Skeletal muscle satellite cell (primary cell): Measurements from ENCODE around the gene C1orf105. TPM values are rescaled to one million over a fixed set of nuclear protein-coding genes. Genes with fewer than 3 reads are reported as not detected.
"Not testable (repeated sequence)": the region's sequence is repeated elsewhere in the genome, so short reads cannot be mapped to it uniquely, and the experiment has no call there.

Experiments
- H3K27me3 ChIP-seq: 2 replicates; pipeline ENCODE4 v1.7.0; 2013; ENCODE audit warnings: low read length; ENCODE audit not compliant: control insufficient read depth, insufficient read depth
- H3K36me3 ChIP-seq: 2 replicates; pipeline ENCODE4 v1.7.0; 2013; ENCODE audit warnings: mild to moderate bottlenecking, control low read depth, low read length; ENCODE audit not compliant: insufficient read depth
- H3K4me1 ChIP-seq: 2 replicates; pipeline ENCODE4 v1.7.0; 2013; ENCODE audit warnings: low read length; ENCODE audit not compliant: control insufficient read depth, insufficient read depth
- H3K4me2 ChIP-seq: 2 replicates; pipeline ENCODE4 v1.7.0; 2013; ENCODE audit warnings: mild to moderate bottlenecking, low read length
- H3K4me3 ChIP-seq: 2 replicates; pipeline ENCODE4 v1.7.0; 2013; ENCODE audit warnings: low read length
- H3K9ac ChIP-seq: 2 replicates; pipeline ENCODE4 v1.7.0; 2013; ENCODE audit warnings: mild to moderate bottlenecking, low read depth, low read length, moderate library complexity
- H3K9me3 ChIP-seq: replicated peaks from 2 replicates; pipeline ENCODE4 v1.7.0; 2013; ENCODE audit warnings: mild to moderate bottlenecking, control low read depth, low read length
- total RNA-seq: library from RNA; depleted of rRNA; stranded (reverse); fragments of >200 nt; gene quantifications from 2 replicates; pipeline ENCODE4 v1.2.3, GENCODE V29; 2012; rRNA removed

C1orf105 gene
- total RNA-seq = not detected in 2 replicates

- Histone ChIP-seq H3K9me3 (no peaks in the 10 kb centered on the region), H3K36me3 (no peaks in the 10 kb centered on the region), H3K4me2 (no peak within 1 kb of the TSS), H3K4me3 (no peak within 1 kb of the TSS), H3K9ac (no peak within 1 kb of the TSS), H3K27me3 (no peaks in the 10 kb centered on the region), H3K4me1 (no peaks in the 10 kb centered on the region)
These were observed at the start of gene C1orf105 for GRCh38 chr1:172420385-172420784. Gene C1orf105 (plus strand): TSS chr1:172420685. CDS start chr1:172420886, 201 bp downstream.

DNA sequence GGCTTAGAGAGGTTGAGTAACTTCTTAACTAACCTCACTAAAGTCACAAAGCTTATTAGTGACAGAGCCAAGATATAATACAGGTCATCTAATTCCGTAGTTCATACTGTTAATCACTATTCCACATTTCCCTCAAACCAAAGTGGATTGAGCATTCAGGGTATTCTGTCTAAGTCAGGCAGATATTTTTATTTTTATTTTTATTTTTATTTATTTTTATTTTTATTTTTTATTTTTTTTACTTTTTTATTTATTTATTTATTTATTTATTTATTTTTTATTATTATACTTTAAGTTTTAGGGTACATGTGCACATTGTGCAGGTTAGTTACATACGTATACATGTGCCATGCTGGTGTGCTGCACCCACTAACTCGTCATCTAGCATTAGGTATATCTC lies 48.8 kb upstream of the C1orf105 start:
- H3K27me3 ChIP-seq, H3K4me2 ChIP-seq, H3K4me3 ChIP-seq, H3K9ac ChIP-seq, H3K36me3 ChIP-seq, H3K9me3 ChIP-seq: not testable (repeated sequence)
- peaks cover 11% of the 10 kb centered on the region for H3K4me1 ChIP-seq

GRCh38 chr1:172373864-172374263 lies 46.6 kb upstream of the C1orf105 start:
- H3K9me3 ChIP-seq = no peaks in the 10 kb centered on the region
- H3K9ac ChIP-seq = no peak overlapping the region
- no peaks in the 10 kb centered on the region for H3K27me3 ChIP-seq
- no peak overlapping the region for H3K4me3 ChIP-seq
- H3K36me3 ChIP-seq = no peaks in the 10 kb centered on the region
- H3K4me2 ChIP-seq = peak overlapping the region; percentile 28
- H3K4me1 ChIP-seq = peaks cover 11% of the 10 kb centered on the region

- no peak overlapping the region for H3K4me2 ChIP-seq
- H3K27me3 ChIP-seq = no peaks in the 10 kb centered on the region
- H3K9ac ChIP-seq = no peak overlapping the region
- H3K4me3 ChIP-seq = no peak overlapping the region
- H3K9me3 ChIP-seq = no peaks in the 10 kb centered on the region
- peaks cover 11% of the 10 kb centered on the region for H3K4me1 ChIP-seq
- H3K36me3 ChIP-seq = no peaks in the 10 kb centered on the region
These were observed 45.3 kb upstream of the C1orf105 start for GRCh38 chr1:172375211-172375631.

GRCh38 chr1:172376431-172376830 lies 44.1 kb upstream of the C1orf105 start:
- H3K4me3 ChIP-seq = no peak overlapping the region
- H3K27me3 ChIP-seq = no peaks in the 10 kb centered on the region
- no peaks in the 10 kb centered on the region for H3K9me3 ChIP-seq
- H3K36me3 ChIP-seq = no peaks in the 10 kb centered on the region
- no peak overlapping the region for H3K9ac ChIP-seq
- H3K4me2 ChIP-seq = no peak overlapping the region
- peaks cover 11% of the 10 kb centered on the region for H3K4me1 ChIP-seq

GRCh38 chr1:172377565-172377964 lies 42.9 kb upstream of the C1orf105 start:
- Histone ChIP-seq H3K9me3 (no peaks in the 10 kb centered on the region), H3K36me3 (no peaks in the 10 kb centered on the region), H3K4me2 (no peak overlapping the region), H3K27me3 (no peaks in the 10 kb centered on the region), H3K9ac (no peak overlapping the region), H3K4me1 (peaks cover 11% of the 10 kb centered on the region), H3K4me3 (no peak overlapping the region)

GRCh38 chr1:172378109-172378760 lies 42.2 kb upstream of the C1orf105 start:
- Histone ChIP-seq H3K27me3 (no peaks in the 10 kb centered on the region), H3K4me1 (peaks cover 17% of the 10 kb centered on the region), H3K9me3 (no peaks in the 10 kb centered on the region), H3K9ac (no peak overlapping the region), H3K4me2 (no peak overlapping the region), H3K4me3 (no peak overlapping the region), H3K36me3 (no peaks in the 10 kb centered on the region)

DNA sequence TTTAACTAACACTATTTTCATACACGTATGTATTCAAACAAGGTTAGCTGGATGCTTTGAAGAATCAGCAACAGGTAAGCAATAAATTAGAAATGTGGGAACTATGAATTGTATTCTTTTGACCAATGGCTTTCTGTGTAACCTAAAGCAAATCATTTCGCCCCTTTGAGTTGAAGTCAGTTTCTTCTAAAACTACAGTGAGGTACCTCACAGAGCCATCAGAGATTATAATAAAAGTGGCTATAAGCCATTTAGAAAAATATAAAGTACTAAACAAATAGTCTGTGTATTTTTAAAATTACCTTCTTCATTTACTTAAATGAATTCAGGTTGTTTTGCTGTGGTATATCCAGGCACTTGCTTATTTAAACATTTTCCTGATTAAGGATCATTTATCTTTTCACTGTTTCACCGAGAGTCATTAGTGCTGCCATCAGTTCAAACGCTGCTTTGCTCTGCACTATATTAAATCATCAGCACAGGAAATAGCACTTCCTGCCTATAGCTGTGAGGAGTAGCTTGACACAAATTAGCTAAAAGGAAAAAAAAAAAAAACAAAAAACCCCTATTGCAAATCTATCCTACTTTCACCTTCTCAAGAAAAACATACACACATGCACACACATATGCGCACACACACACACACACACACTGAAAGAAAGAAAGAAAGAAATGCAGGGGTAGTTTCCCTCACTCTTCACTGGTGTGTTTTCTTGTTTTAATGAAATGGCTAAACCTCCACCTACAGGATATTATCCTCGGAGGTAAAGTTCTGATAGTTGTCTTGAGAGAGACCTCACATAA lies 39.8 kb upstream of the C1orf105 start:
- Histone ChIP-seq H3K27me3 (no peaks in the 10 kb centered on the region), H3K4me1 (peaks cover 18% of the 10 kb centered on the region), H3K4me2 (no peak overlapping the region), H3K4me3 (no peak overlapping the region), H3K9me3 (no peaks in the 10 kb centered on the region), H3K9ac (no peak overlapping the region), H3K36me3 (no peaks in the 10 kb centered on the region)

GRCh38 chr1:172381946-172382345 lies 38.5 kb upstream of the C1orf105 start:
- Histone ChIP-seq H3K9me3 (no peaks in the 10 kb centered on the region), H3K36me3 (no peaks in the 10 kb centered on the region), H3K9ac (no peak overlapping the region), H3K4me3 (no peak overlapping the region), H3K4me1 (peaks cover 18% of the 10 kb centered on the region), H3K4me2 (no peak overlapping the region), H3K27me3 (no peaks in the 10 kb centered on the region)

- H3K9me3 ChIP-seq = no peaks in the 10 kb centered on the region
- H3K4me2 ChIP-seq = no peak overlapping the region
- H3K4me3 ChIP-seq = no peak overlapping the region
- no peaks in the 10 kb centered on the region for H3K36me3 ChIP-seq
- peaks cover 18% of the 10 kb centered on the region for H3K4me1 ChIP-seq
- no peaks in the 10 kb centered on the region for H3K27me3 ChIP-seq
- no peak overlapping the region for H3K9ac ChIP-seq
These were observed 38.1 kb upstream of the C1orf105 start for GRCh38 chr1:172382406-172382805.

DNA sequence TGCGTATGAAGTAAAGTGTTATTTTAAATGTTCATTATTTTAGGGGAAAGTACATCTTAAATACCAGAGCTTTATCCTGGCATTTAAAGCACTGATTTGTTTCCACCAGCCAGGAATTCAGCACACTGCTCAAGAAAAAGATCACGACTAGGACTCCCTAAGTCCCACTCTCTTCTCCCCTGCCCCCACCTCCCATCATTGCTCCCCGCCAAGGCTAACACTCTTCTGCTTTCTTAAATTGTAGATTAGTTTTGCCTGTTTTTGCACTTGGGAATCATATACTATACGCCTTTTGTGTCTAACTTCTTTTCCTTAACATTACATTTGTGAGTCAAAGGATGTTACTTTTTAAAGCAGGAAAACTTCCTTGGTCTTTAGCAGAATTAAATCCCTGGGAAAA lies 37.5 kb upstream of the C1orf105 start:
- peaks cover 18% of the 10 kb centered on the region for H3K4me1 ChIP-seq
- H3K9ac ChIP-seq = peak overlapping the region; percentile 74
- peak overlapping the region; percentile 46 for H3K4me3 ChIP-seq

More for the DNA sequence above, 37.5 kb upstream of the C1orf105 start:
- peak overlapping the region; percentile 74 for H3K4me2 ChIP-seq
- no peaks in the 10 kb centered on the region for H3K36me3 ChIP-seq
- no peaks in the 10 kb centered on the region for H3K27me3 ChIP-seq
- no peaks in the 10 kb centered on the region for H3K9me3 ChIP-seq
